GM20431 (cell line): ENCODE measurements around the gene RPS6KA1.
"Not testable (repeated sequence)": the region's sequence is repeated elsewhere in the genome, so short reads cannot be mapped to it uniquely, and the experiment has no call there.

ENCODE experiments used
- in situ Hi-C: fragments of 300-500 bp; cut with MseI, MboI; formaldehyde crosslinking; loops from one replicate; pipeline ENCODE4 v1.15.0; 2020; ENCODE audit warnings: low sequenced_read_pairs; ENCODE audit not compliant: unreplicated experiment

RPS6KA1 gene

DNA sequence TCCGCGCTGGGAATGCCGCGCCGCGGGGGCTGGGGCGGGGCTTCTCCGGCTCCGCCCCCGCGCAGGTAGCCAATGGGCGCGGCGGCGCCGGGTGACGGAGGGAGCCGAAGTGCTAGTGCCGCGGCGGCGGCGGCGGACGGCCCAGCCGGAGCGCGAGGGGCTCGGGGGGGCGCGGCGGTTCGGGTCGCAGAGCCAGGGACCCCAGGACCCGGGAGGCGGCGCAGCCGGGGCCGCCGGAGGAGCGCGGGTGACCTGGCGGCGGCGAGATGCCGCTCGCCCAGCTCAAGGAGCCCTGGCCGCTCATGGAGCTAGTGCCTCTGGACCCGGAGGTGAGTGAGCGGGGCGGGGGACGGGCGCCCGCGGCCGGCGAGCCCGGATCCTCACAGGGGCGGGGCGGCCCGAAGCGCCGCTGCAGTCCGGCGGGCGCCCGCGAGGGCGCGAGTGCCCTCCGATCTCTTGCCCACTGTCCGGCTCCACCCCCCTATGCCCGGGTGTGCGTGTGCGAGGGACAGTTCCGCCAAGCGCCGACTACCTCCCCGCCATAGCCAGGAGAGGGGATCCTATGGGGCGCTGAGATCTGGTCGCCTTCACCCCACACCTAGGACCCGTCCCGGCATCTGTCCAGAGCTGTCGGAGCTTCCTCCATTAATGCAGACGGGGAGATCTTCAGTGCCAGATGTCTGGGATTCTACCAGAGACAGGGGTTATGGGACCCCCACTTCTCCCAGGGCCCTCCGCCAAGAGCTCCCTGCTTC is at the start of gene RPS6KA1:
RPS6KA1 (plus strand) TSS at position 107 of the 755 bp plus-strand sequence; CDS start at position 267, 160 bp downstream.
- in situ Hi-C loops: no loop called here

DNA sequence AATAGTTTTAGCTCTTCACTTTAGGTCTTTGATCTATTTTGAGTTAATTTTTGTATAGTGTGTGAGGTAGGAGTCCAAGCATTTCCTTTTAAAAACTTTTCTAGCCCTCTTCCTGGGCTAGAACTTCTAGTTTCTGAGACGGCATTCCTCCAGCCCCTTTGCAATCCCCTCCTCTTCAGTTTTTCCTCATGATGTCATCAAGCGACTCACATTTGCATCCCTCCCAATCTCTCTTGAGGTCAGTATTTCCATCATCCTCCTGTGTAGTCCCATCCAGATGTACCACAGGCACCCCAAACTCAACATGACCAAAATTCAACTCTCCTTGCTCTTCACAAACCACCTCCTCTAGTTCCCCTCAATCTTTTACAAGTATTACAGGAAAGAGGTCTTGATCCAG is 46.6 kb upstream of the RPS6KA1 start:
- in situ Hi-C loops: no loop called here

DNA sequence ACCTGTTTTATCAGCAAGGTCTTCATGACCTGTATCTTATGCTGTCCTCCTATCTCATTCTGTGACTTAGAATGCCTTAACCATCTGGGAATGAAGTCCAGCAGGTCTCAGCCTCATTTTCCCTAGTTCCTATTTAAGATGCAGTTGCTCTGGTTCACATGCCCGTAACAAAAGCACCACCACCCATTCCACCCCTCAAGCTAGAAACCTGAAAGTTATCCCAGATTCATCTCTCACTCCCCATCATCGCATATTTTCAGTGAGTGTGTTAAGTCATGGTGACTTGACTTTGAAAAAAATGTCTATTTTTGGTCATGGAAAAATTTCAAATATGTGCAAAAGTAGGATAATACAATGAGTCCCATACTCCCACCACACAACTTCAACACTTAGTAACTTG is 45.6 kb upstream of the RPS6KA1 start:
- in situ Hi-C loops: no loop called here

DNA sequence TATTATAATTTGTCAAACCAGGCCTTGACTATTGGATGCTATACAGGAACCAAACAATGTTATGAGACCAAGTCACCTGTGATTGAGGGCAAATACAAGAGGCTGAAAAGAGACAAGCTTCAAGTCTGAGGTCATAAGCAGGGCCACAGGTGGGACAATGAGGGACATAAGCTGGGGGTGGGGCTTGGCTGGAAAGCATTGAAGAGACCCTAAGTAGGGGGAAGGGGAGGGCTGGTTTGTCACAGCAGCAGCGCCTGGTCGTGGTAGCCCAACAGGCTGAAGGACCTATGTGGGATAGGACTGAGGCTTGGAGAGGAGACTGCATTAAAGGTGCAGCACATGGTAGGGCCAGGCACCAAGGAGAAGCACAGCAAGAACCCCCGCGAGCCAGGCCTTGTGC is 39.4 kb upstream of the RPS6KA1 start:
- in situ Hi-C loops: no loop called here

DNA sequence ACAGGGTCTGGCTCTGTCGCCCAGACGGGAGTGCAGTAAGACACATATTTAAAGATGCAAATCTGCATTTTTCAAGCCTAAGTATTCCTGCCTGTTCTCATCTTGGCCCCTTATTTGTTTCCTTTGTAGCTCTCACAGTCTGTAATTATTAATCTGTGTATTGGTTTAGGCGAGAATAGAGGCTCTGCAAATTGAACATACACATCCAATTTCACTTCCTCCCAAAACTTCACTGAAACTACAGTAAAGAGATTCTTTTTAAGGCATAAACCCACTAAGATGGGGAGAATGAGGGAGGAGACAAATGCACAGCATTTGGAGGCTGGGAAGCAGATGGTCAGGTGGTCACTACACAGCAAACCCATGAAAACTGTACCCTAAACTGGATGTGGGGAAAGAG is 36.3 kb upstream of the RPS6KA1 start:
- in situ Hi-C loops: no loop called here

DNA sequence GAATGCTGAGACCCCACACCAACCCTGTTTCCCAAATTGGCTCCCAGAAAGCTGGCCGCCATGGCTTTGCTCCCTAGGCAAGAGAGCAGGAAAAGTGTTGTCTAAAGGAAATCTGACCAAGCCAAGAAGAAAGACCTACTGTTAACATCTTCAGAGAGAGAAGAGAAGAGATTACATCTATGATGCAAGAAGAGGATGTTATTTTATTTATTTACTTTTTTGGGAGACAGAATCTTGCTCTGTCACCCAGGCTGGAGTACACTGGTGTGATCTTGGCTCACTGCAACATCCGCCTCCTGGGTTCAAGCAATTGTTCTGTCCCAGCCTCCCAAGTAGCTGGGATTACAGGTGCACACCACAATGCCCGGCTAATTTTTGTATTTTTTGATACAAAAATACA is 35.6 kb upstream of the RPS6KA1 start:
- in situ Hi-C loops: no loop called here

DNA sequence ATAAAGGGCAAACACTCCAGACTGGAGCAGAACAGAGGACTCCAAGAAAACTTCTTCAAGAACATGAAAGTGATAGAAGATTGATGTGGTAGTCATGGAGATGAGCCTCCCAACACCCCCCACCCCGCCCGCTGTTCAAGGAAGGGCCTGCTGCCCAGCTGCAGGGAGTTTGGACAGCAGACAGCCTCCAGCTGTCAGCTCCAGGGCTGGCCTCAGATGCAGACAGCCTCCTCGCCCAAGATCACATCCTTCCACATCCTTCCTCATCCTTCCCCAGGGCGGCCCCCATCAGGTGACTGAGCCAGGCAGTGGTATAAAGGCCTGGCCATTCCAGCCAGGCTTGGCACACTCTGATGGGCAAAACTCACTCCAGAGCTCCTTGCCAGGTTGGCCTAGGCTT is 32.7 kb upstream of the RPS6KA1 start:
- in situ Hi-C loops: no loop called here

DNA sequence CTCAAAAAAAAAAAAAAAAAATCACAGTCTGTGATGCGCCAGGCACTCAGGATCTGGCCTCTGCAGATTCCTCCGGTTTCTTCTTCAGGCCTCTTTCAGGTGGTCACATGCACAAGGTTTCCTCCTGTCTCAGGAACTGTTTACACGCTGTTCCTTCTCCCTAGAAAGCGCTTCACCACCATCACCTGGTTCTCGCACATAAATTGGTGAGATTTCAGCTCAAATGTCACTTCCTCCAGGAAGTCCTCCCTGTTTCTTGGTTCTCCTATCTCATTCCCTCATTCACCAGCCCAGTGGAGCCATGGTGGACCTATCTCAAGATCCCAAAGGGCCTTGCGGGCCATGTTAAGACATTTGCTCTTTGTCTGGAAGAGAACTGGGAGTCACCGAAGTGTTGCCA is 30.7 kb upstream of the RPS6KA1 start:
- in situ Hi-C loops: no loop called here

DNA sequence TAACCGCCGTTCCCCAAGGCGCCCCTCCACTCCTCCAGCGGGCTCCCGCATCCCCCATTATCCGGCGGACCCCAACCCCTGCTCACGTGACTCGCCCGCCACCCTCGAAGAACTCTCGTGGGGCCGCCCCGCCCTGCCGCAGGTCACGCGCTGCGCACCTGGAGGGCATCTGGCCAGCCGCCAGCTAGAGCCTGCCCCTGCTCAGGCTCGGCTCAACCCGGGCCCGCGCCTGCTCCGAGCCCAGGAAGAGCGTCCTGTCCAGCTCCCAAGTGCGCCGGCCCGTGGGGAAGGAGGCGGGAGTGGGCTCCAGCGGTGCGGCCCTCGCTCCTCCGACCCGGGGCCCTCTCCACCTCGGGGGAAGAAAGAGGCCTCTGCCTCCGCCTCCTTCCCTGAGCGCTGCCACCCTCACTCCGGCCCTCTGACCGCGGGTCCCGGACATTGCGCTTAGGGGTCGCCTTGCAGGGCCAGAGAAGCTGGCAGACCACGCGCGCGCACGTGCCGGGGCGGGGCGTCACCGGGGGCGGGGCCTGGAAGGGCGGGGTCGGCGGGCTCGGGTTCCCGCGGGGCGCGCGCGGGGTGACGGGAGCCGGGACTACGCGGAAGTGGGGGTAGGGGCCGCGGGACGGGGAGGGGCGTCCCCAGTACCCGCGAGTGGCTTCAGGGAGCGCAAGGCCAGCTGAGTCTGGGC is 28.9 kb upstream of the RPS6KA1 start:
- in situ Hi-C loops: no loop called here

DNA sequence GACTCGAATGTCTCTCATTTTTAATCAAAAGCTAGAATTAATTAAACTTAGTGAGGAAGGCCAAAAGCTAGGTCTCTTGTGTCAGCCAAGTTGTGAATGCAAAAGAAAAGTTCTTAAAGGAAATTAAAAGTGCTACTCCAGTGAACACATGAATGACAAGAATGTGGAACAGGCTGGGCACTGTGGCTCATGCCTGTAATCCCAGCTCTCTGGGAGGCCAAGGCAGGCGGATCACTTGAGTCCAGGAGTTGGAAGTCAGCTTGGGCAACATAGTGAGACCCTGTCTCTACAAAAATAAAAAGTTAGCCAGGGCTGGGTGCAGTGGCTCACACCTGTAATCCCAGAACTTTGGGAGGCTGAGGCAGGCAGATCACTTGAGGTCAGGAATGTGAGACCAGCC is 18.9 kb upstream of the RPS6KA1 start:
- in situ Hi-C loops: not testable (repeated sequence)

DNA sequence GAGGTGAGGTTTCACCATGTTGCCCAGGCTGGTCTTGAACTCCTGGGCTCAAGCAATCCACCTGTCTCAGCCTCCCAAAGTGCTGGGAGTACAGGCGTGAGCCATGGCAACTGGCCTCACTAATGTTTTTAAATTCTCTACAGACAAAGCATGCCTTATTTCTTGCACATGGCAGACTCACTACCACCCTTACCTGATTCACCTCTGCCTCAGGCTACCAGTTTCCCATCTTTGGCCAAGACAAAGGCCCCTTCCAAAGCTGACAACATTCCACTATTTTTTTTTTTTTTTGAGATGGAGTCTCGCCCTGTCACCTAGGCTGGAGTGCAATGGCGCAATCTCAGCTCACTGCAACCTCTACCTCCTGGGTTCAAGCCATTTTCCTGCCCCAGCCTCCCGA is 13.7 kb upstream of the RPS6KA1 start:
- in situ Hi-C loops: not testable (repeated sequence)

DNA sequence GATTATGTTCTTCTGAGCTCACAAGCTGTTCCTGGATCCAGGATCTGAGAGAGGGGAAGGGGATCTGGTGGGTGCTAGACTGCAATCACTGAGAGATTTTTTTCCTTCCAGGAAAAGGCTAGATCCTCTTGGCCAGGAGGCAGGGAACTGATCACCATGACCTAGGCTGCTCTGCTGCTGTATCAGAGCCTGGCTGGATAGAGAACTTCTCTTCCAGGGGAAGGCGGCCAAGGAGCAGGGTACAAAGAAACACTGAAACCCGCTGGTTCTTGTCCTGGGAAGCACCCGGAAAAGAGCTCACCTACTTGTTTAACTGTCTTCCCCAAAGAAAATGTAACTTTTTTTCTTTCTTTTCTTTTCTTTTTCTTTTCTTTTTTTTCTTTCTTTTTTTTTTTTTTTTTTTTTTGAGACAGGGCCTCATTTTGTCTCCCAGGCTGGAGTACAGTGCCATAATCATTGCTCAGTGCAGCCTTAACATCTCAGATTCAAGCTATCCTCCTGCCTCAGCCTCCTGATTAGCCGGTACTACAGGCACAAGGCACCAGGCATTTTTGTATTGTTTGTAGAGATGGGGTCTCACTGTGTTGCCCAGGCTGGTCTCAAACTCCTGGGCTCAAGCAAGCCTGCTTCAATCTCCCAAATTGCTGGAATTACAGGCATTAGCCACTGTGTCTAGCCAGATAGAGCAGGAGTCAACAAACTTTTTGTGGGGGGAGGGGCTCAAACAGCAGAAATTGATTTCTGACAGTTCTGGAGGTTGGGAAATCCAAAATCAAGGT is 12.4 kb upstream of the RPS6KA1 start:
- in situ Hi-C loops: no loop called here

DNA sequence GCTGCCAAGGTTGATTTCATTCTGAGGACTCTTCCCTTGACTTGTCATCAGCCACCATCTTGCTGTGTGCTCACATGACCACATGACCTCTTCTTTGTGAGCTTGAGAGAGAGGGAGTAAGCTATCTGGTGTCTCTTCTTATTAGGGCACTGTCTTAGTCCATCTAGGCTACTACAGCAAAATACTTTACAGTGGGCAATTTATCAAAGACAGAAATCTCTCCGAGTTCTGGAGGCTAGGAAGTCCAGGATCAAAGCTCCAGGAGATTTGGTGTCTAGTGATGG is 11.9 kb upstream of the RPS6KA1 start:
- in situ Hi-C loops: no loop called here

DNA sequence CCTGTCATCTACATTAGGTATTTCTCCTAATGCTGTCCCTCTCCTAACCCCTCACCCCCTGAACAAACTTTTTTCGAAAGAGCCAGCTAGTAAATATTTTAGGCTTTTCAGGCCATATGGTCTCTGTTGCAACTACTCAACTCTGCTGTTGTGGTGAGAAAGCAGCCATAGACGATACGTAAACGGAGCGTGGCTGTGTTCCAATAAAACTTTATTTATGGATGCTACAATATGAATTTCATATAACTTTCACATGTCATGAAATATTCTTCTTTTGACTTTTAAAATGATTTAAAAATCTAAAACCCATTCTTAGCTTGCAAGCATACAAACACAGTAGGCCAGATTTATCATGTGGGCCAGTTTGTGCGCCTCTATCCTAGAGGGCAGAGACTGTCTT is 11.2 kb upstream of the RPS6KA1 start:
- in situ Hi-C loops: no loop called here

DNA sequence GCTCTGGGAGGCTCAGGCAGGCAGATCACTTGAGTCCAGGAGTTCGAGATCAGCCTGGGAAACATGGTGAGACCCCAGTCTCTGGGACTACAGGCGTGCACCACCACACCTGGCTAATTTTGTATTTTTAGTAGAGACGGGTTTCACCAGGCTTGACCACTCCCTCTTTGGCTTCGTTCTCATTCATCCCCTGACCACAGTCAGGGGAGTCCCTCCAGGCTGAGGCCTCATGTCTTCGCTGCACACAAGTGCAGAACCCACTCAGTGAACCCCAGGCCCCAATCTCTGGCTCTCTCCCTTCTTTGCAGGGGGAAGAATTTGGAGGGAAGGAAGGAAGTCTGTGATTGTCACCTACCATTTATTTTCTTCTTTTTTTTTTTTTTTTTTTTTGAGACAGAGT is 9.2 kb upstream of the RPS6KA1 start:
- in situ Hi-C loops: no loop called here

DNA sequence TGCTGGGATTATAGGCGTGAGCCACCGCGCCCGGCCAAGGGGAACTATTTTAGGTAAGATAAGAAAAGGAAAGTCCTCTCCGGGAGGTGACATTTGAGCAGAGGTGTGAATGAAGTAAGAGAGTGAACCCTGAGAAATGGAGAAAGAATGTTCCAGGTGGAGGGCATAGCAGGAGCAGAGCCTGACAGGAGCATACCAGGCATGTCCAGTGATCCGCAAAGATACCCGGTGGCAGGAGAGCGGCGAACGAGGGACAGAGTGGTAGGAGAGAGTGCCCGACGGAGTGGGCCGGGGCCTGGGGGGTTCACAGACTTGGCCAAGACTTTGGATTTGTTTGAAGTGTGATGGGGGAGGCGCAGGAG is 7.9 kb upstream of the RPS6KA1 start:
- in situ Hi-C loops: no loop called here

DNA sequence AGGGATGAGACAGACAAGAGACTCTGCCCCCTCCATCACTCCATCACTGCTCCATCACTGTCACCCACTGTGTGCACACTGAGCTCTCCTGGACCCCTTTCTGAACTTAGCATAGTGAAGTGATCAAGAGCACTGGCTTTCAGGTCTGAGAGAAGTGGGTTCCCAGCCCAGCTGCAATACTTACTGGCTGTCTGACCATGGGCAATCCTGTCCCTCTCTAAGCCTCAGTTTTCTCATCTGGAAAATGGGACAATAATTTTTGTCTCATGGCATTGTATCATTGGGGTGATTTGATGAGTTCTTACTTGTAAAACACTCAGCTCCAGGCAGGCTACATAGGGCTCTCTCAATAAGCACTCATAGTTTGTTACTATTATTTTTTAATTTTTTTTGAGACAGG is 7.5 kb upstream of the RPS6KA1 start:
- in situ Hi-C loops: no loop called here

DNA sequence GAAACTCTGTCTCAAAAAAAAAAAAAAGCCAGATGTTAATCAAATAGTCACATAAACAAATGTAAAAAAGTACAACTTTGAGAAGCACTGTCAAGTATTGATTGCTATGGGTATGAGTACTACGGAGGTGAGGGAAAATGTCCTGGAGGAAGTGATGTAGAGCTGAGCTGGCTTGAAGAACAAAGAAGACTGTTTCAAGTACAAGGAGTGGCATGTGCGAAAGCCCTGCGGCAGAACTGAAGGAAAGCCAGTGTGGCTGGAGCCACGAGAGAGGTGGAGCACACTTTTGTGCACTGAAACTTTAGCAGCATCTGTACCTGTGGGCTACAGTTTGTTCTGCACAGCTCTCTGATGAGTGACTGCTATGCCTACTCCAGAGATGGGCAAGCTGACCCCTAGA is 5.4 kb upstream of the RPS6KA1 start:
- in situ Hi-C loops: no loop called here

DNA sequence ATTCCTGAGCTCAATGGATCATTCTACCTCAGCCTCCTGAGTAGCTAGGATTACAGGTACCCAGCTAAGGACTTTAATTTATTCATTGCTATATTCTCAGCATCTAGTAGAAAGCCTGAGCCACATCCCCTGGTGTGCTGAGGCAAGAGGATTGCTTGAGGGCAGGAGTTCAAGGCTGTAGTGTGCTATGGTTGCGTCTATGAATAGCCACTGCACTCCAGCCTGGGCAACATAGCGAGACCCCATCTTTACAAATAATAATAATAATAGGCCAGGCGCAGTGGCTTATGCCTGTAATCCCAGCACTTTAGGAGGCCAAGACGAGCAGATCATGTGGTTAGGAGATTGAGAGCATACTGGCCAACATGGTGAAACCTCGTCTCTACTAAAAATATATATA is 3.3 kb upstream of the RPS6KA1 start:
- in situ Hi-C loops: no loop called here

DNA sequence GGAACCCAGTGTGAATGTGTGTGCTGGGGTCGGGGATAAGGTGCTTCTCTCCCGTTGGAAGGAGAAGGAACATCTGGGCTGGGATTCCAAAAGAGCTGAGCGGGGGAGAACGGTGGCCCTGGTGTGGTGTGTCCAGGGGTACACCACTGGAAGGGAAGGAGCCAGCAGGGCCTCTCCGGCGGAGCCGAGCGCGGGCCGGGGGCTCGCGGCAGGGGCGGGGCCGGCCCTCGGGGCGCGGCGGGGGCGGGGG is 231 bp upstream of the RPS6KA1 start:
- in situ Hi-C loops: no loop called here

DNA sequence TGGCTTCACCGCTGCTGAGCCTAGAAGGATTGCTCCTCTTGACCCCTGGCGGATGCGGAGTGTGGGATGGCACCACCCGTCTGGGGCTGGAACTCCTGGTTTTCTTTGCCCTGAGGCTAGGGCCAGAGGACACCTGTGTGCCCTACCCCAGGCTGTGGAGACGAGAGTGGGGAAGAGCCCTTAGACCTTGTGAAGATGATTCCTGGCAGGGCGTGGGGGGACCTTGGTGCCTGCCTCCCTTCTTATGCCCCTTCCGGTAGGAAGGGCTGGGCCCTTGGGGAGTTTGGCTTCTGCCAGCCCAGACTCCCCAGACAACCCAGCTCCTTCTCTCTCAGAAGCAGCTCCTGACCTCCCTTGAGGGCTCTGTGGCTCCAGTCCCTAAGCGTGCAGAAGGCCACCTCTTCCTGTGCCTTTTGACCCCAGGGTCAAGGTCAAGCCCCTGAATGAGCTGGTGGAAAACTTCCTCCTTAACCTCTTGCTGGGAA is 891 bp downstream of the RPS6KA1 start:
- in situ Hi-C loops: no loop called here
